Thymus (tissue), 11 donors: Measurements from ENCODE around the gene CAPN10. TPM values are rescaled to one million over a fixed set of nuclear protein-coding genes. Genes with fewer than 3 reads are reported as not detected.

Source experiments
- DNase-seq, 9 donors: peaks; one replicate each; pipeline ENCODE4 v3.0.0-alpha.2; 2013; ENCODE audit warnings: low spot score in 9 of 9, low read depth in 6 of 9, missing footprints in 1 of 9
- H3K27ac ChIP-seq, 2 donors: one replicate each; pipeline ENCODE4 v1.5.1; 2013; ENCODE audit warnings: control low read depth in 1 of 2, low read depth in 1 of 2, low read length in 1 of 2, mild to moderate bottlenecking in 1 of 2, moderate library complexity in 1 of 2
- H3K27me3 ChIP-seq, 2 donors: one replicate each; pipeline ENCODE4 v1.5.1; 2013; ENCODE audit warnings: low read length in 1 of 2; ENCODE audit not compliant: control insufficient read depth in 2 of 2, insufficient read depth in 1 of 2
- H3K36me3 ChIP-seq, 2 donors: one replicate each; pipeline ENCODE4 v1.5.1; 2013; ENCODE audit warnings: low read length in 1 of 2, mild to moderate bottlenecking in 1 of 2, moderate library complexity in 1 of 2; ENCODE audit not compliant: control insufficient read depth in 2 of 2, insufficient read depth in 2 of 2
- H3K4me1 ChIP-seq, 2 donors: one replicate each; pipeline ENCODE4 v1.5.1; 2013; ENCODE audit warnings: low read length in 2 of 2; ENCODE audit not compliant: control insufficient read depth in 2 of 2, insufficient read depth in 2 of 2
- H3K4me3 ChIP-seq, 2 donors: one replicate each; pipeline ENCODE4 v1.5.1; 2013; ENCODE audit warnings: low read length in 2 of 2, control low read depth in 1 of 2, mild to moderate bottlenecking in 1 of 2
- H3K9me3 ChIP-seq, 2 donors: one replicate each; pipeline ENCODE4 v1.5.1; 2013; ENCODE audit warnings: low read length in 1 of 2, mild to moderate bottlenecking in 1 of 2; ENCODE audit not compliant: control insufficient read depth in 2 of 2, insufficient read depth in 1 of 2
- WGBS: extraction: QIAGEN DNeasy Blood & Tissue Kit; methylation state at CpG from one replicate; pipeline ENCODE4 v1.1.7; 2013; 5-methylcytosine and 5-hydroxymethylcytosine counted together
- polyA plus RNA-seq: library from polyadenylated mRNA; stranded (reverse); fragments of 200-250 nt; gene quantifications from one replicate; pipeline ENCODE4 v1.2.3, GENCODE V29; 2013
- total RNA-seq: library from RNA; stranded (reverse); fragments of 120-200 nt; gene quantifications from one replicate; pipeline ENCODE4 v1.2.4, GENCODE V29; 2013
- donor health status: healthy.

The CAPN10 gene
- total and polyA plus RNA-seq, 2 donors: 34.1 to 67.0 TPM

DNA sequence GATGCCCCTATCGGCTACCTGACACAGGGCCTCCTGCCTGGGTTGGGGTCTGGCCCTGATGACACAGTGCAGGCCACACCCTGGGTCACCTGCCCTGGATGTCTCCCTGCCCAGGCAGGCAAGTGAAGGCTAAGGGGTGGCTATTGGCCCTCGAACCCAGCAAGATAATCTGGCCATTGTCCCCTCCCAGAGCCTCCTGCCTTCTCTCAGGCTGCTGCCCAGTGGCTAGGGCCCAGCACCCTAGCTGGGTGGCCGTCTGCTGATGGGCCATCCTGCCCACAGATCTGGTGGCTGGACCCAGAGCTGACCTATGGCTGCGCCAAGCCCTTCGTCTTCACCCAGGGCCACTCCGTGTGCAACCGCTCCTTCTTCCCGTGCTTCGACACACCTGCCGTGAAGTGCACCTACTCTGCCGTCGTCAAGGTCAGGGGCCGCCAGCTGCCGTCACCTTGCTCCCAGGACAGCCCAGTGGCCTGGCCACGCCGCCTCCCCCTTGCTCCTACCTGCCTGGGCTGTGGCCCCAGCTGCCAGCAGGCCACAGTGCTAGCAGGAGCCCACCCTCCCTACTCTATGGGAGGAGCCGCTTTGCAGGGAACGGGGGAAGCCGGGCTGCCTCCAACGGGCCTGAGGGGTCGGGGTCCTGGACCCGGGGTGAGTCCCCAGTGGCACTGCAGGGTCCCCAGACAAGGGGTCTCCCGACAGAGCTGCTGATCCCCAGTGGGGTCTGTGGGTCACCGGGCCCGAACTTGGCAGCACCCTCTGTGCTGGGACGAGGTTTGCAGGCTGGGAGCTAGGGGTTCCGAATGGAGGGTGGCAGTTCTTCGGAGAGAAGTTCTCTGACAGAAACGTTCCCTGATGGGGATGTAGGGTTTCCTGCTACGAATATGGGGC, 14.1 kb upstream of the CAPN10 start:
- Histone ChIP-seq H3K4me1 (peaks cover 18% of the 10 kb centered on the region in 2 donors), H3K36me3 (peaks cover 32 to 50% of the 10 kb centered on the region in 2 donors)
- no peak for DNase-seq

DNA sequence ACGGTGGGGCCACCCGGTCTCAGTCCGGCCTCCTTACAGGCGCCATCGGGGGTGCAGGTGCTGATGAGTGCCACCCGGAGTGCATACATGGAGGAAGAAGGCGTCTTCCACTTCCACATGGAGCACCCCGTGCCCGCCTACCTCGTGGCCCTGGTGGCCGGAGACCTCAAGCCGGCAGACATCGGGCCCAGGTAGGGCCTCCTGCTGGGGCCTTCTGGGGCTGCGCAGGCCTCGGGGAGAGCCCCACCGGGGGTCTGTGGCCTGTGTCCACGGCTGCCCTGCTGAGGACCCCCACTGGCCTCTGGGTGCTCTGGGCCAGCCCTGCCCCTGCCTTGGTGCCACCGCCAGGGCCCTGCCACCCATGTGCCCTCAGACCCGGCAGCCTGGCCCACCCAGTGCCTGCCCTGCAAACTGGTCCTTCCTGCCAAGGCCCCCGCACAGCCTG, 13.4 kb upstream of the CAPN10 start:
- Histone ChIP-seq H3K27me3 (no peaks in the 10 kb centered on the region), H3K4me3 (no peak overlapping the region), H3K36me3 (peaks cover 39 to 57% of the 10 kb centered on the region in 2 donors), H3K27ac (no peak overlapping the region), H3K4me1 (peaks cover 12 to 13% of the 10 kb centered on the region in 2 donors), H3K9me3 (no peaks in the 10 kb centered on the region)
- DNase-seq: no peak
- WGBS: 96% methylated on average over 20 of the region's 20 CpGs

More for the DNA sequence above, 14.1 kb upstream of the CAPN10 start:
- peaks cover 0 to under 1% of the 10 kb centered on the region in 2 donors for H3K9me3 ChIP-seq
- no peak overlapping the region for H3K4me3 ChIP-seq
- WGBS: 97% methylated on average over 30 of the region's 30 CpGs
- H3K27ac ChIP-seq: no peak overlapping the region
- no peaks in the 10 kb centered on the region for H3K27me3 ChIP-seq

DNA sequence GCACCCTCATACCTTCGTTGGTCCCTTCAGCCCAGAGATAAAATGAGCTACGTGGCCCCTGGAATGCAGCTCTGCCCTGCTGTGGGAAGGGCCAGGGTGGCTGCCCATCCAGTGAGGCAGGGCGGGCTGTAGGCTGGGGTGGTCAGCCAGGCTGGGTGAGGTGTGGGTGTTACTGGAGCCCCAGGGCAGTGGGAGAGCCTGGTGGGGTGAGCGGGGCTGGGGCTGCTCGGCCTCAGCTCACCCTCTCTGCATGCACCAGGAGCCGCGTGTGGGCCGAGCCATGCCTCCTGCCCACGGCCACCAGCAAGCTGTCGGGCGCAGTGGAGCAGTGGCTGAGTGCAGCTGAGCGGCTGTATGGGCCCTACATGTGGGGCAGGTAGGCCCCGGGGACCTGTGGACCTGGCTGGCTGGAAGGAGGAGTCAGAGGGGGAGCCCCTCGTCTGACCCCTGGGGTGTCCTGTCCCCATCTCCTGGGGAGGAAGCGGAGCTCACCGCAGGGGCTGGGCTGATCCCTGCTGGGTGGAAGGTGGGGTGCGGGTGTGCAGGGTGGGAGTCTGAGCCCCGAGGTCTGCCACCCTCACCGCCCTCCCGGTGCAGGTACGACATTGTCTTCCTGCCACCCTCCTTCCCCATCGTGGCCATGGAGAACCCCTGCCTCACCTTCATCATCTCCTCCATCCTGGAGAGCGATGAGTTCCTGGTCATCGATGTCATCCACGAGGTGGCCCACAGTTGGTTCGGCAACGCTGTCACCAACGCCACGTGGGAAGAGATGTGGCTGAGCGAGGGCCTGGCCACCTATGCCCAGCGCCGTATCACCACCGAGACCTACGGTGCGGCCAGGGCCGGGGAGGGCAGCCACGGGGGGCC, 12.8 kb upstream of the CAPN10 start:
- 97% methylated on average over 37 of the region's 37 CpGs for WGBS
- Histone ChIP-seq H3K4me1 (peaks cover 12 to 13% of the 10 kb centered on the region in 2 donors), H3K27ac (no peak overlapping the region), H3K4me3 (no peak overlapping the region), H3K27me3 (no peaks in the 10 kb centered on the region), H3K9me3 (no peaks in the 10 kb centered on the region), H3K36me3 (peaks cover 43 to 63% of the 10 kb centered on the region in 2 donors)
- no peak for DNase-seq

DNA sequence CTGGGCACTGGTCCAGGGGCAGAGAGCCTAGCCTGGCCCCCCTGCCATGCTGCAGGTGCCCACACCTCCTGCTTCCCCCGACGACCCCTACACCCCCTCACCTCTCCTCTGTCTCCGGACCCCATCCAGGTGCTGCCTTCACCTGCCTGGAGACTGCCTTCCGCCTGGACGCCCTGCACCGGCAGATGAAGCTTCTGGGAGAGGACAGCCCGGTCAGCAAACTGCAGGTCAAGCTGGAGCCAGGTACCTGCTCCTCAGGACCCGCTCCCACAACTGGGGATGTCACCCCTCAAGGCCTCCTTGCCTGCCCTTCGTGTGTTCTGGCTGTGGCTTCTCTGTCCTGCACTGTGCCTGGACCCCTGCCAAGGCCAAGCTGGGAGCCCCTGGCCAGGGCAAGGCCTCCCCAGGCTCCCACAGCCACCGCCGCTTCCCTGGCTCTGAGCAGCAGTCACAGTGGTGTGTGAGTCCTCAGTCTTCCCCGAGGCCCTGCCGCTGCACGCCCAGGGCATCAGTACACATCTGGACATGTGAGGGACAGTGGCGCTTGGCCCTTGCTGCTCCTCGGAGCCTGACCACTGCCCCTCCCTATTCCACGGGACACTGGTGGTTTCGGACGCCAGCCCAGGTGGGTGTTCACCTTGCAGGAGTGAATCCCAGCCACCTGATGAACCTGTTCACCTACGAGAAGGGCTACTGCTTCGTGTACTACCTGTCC, 12.0 kb upstream of the CAPN10 start:
- WGBS: 95% methylated on average over 21 of the region's 21 CpGs
- Histone ChIP-seq H3K36me3 (peaks cover 50 to 70% of the 10 kb centered on the region in 2 donors), H3K4me3 (no peak overlapping the region), H3K27ac (no peak overlapping the region), H3K9me3 (no peaks in the 10 kb centered on the region), H3K27me3 (no peaks in the 10 kb centered on the region), H3K4me1 (peaks cover 12% of the 10 kb centered on the region in 2 donors)
- no peak for DNase-seq

DNA sequence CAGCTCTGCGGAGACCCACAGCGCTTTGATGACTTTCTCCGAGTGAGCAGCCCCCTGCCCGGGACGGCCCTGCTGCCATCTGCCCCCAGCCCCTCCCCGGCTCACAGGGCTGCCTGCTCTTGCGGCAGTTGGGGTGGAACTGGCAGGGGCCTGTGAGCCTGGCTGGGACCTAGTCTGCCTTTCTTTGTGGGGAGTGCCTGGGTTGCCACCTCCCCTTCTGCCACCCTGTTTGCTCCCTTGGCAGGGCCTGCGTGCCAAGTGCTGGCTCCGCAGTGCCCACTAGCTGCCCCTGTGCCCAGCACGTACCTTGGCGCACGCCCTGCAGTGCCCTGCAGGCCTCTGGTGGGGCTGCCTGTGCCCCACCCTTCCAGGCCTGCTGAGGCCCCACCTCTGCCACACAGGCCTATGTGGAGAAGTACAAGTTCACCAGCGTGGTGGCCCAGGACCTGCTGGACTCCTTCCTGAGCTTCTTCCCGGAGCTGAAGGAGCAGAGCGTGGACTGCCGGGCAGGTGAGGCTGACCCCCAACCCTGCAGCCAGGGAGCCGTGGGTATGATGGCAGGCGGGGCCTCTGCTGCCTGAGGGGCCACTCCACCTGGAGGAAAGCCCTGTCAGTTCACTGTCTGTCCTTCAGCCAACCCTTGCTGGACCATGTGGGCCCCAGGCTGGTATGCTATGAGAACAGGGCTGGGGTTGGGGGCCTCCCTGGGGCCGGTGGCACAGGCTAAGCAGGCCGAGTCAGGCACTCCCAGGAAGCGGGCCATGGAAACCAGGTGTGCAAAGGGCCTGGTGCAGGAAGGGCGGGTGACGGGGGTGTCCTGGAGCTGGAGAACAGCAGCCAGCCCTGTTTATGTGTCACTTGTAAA, 11.2 kb upstream of the CAPN10 start:
- no peak for DNase-seq
- H3K4me1 ChIP-seq: peaks cover 4 to 13% of the 10 kb centered on the region in 2 donors
- peaks cover 53 to 70% of the 10 kb centered on the region in 2 donors for H3K36me3 ChIP-seq
- no peak overlapping the region for H3K27ac ChIP-seq
- 95% methylated on average over 23 of the region's 23 CpGs for WGBS
- no peak overlapping the region for H3K4me3 ChIP-seq
- H3K27me3 ChIP-seq: no peaks in the 10 kb centered on the region
- H3K9me3 ChIP-seq: no peaks in the 10 kb centered on the region

DNA sequence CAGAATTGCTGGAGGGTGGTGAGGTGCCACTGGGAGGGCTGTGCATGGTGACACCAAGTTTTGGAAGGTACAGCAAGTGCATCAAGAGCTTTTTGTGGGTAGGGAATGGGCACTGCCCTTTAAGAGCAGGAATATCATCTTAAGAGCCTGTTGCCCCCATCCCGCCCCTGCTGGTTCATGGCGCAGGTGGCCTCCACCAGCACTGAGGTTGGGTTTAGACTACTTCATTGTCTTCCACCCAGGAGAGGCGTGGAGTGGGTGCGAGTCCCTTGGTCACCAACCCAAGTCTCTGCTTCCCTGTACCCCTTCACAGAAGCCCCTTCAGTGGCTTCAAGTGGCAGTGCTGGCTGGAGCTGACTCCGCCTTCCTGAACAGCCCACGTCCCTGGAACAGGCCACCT, 10.5 kb upstream of the CAPN10 start:
- 91% methylated on average over 6 of the region's 6 CpGs for WGBS
- no peaks in the 10 kb centered on the region for H3K27me3 ChIP-seq
- peaks cover 3 to 14% of the 10 kb centered on the region in 2 donors for H3K4me1 ChIP-seq
- no peak overlapping the region for H3K4me3 ChIP-seq
- H3K9me3 ChIP-seq: no peaks in the 10 kb centered on the region
- H3K27ac ChIP-seq: no peak overlapping the region
- H3K36me3 ChIP-seq: peaks cover 53 to 70% of the 10 kb centered on the region in 2 donors
- no peak for DNase-seq

DNA sequence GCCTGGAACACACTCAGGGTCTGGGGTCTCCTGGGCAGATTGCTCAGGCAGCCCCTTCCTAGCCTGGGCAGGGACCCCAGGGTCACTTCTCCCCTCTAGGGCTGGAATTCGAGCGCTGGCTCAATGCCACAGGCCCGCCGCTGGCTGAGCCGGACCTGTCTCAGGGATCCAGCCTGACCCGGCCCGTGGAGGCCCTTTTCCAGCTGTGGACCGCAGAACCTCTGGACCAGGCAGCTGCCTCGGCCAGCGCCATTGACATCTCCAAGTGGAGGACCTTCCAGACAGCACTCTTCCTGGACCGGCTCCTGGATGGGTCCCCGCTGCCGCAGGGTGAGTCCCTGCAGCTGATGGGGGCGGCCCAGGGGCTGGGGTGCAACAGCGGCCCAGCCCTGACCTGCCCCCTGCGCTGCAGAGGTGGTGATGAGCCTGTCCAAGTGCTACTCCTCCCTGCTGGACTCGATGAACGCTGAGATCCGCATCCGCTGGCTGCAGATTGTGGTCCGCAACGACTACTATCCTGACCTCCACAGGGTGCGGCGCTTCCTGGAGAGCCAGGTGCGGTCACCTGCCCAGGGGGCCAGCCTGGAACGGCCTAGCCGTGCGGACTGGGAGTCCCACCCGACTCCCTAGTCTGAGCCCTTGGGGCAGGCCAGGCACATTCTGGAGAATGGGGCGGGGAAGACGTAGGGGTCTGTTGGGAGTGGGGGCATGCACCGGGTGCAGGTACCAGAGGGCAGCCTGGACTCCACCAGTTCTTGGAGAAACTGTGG, 9.9 kb upstream of the CAPN10 start:
- Histone ChIP-seq H3K4me3 (no peak overlapping the region), H3K4me1 (peaks cover 3 to 14% of the 10 kb centered on the region in 2 donors), H3K9me3 (no peaks in the 10 kb centered on the region), H3K27ac (no peak overlapping the region), H3K36me3 (peaks cover 53 to 70% of the 10 kb centered on the region in 2 donors), H3K27me3 (no peaks in the 10 kb centered on the region)
- DNase-seq: no peak
- 97% methylated on average over 32 of the region's 32 CpGs for WGBS
